CD4-positive, alpha-beta T cell (primary cell): ENCODE measurements around the gene STX8. TPM values are rescaled to one million over a fixed set of nuclear protein-coding genes. Genes with fewer than 3 reads are reported as not detected.

Experiments
- ATAC-seq: fragments of 200-7000 bp; cut with Tn5 transposase; one replicate; pipeline ENCODE4 v1.10.0; 2022; ENCODE audit warnings: mild to moderate bottlenecking; ENCODE audit not compliant: poor library complexity
- CTCF ChIA-PET: fragments of 350-600 bp; sonication (Branson Sonifier 250); formaldehyde crosslinking; loops from one replicate; lab custom pipeline; 2021; ENCODE audit warnings: antibody characterized with exemption, inconsistent platforms; lab: Charles Lee
- POLR2A ChIA-PET: fragments of 350-600 bp; sonication (Branson Sonifier 250); formaldehyde crosslinking; loops from one replicate; lab custom pipeline; 2021; ENCODE audit warnings: antibody characterized with exemption, inconsistent platforms; lab: Charles Lee
- DNase-seq, 14 experiments: peaks; one replicate each; pipeline ENCODE4 v3.0.0-alpha.2; 2013 to 2020; ENCODE audit warnings: mixed read lengths in 2 of 14
- H3K27ac ChIP-seq, 2 donors: one replicate each; pipeline versions ENCODE4 v1.5.1 to v1.7.0; 2013; ENCODE audit warnings: low read length in 2 of 2, low read depth in 1 of 2, mild to moderate bottlenecking in 1 of 2
- H3K27me3 ChIP-seq, 2 experiments: 1 replicate in 1 of 2; 2 replicates in 1 of 2; pipeline versions ENCODE4 v1.6.1 to v1.7.0; 2013; ENCODE audit warnings: low read length in 2 of 2, control low read depth in 1 of 2, mild to moderate bottlenecking in 1 of 2, moderate library complexity in 1 of 2; ENCODE audit not compliant: insufficient read depth in 2 of 2, control insufficient read depth in 1 of 2
- H3K36me3 ChIP-seq: one replicate; pipeline ENCODE4 v1.6.1; 2013; ENCODE audit warnings: low read length, control low read depth; ENCODE audit not compliant: insufficient read depth
- H3K4me1 ChIP-seq: one replicate; pipeline ENCODE4 v1.6.1; 2013; ENCODE audit warnings: low read length, control low read depth; ENCODE audit not compliant: insufficient read depth
- H3K4me3 ChIP-seq: one replicate; pipeline ENCODE4 v1.5.1; 2013; ENCODE audit warnings: mild to moderate bottlenecking, low read length, moderate library complexity
- H3K9me3 ChIP-seq, 2 experiments: 1 replicate in 1 of 2; 2 replicates in 1 of 2; pipeline versions ENCODE4 v1.6.1 to v1.7.0; 2013; ENCODE audit warnings: low read length in 2 of 2, mild to moderate bottlenecking in 2 of 2, control low read depth in 1 of 2, moderate library complexity in 1 of 2; ENCODE audit not compliant: control insufficient read depth in 1 of 2, insufficient read depth in 1 of 2
- H3K27ac Mint-ChIP-seq: one replicate; pipeline ENCODE4 v1.8.0; 2020; ENCODE audit warnings: mixed read lengths
- H3K27me3 Mint-ChIP-seq: one replicate; pipeline ENCODE4 v1.8.0; 2021; ENCODE audit warnings: mixed read lengths
- H3K36me3 Mint-ChIP-seq: one replicate; pipeline ENCODE4 v1.8.0; 2021; ENCODE audit warnings: low read depth, mixed read lengths
- H3K4me1 Mint-ChIP-seq: one replicate; pipeline ENCODE4 v1.8.0; 2021; ENCODE audit warnings: low read depth, mixed read lengths
- H3K4me3 Mint-ChIP-seq: one replicate; pipeline ENCODE4 v1.8.0; 2020; ENCODE audit warnings: mild to moderate bottlenecking, mixed read lengths
- H3K9me3 Mint-ChIP-seq: one replicate; pipeline ENCODE4 v1.8.0; 2020; ENCODE audit warnings: mixed read lengths
- intact Hi-C, 2 experiments: fragments of 100-400 bp; cut with DNase I in 1 of 2; cut with micrococcal nuclease in 1 of 2; formaldehyde crosslinking; loops; one replicate each; pipeline versions ENCODE4 v1.15.1 to v1.9.0; 2023 to 2025; cut with DNase I, micrococcal nuclease
- total RNA-seq, 174 experiments: library from RNA in 2 of 174; stranded (reverse) in 2 of 174; gene quantifications; one replicate each; pipeline ENCODE4 v1.2.3 and lab custom pipeline; 2021 to 2026
- TF ChIP-seq, protein P1 (sequence below): fragments of 200-600 bp; IDR thresholded peaks from one replicate; pipeline ENCODE4 v1.8.0; 2022; ENCODE audit warnings: antibody characterized with exemption, mild to moderate bottlenecking

The STX8 gene
- total RNA-seq, 2 experiments from 2014 or later, result 52.2 to 63.2 TPM

DNA sequence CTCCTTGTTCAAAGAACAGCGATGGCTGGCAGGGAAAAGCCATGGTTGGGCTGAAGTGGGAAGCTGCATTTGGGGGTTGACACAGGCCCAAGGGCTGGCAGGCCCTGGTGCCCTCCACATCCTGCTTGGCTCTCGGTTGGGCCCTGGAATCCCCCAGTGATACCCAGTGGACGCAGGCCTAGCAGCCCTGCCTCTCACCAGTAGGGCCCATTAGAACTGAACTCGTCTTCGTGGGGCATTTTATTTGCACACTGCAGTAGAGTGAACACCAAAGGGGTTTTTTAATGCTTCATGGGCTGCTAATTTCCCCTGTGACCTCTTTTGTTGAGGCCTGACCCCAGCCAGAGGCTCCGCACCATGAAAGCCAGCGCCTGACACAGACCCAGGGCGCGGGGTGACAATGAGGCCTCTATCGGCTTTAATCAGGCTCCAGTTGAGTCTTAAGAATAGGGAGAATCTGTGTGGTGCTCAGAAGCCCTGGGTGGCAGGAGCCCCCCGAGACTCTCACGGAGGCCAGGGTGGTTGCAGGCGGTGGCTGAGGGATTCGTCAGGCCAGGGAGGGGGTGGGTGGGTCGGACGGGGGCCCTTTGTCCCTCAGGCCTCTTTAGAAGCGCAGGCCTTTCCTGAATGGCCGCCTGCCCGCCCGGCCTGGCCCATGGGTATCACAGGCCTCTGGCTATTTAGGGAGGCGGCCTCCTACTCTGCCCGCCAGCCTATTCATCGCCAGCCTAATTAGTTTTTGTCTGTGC, 355.0 kb downstream of the STX8 start:
- no peak overlapping the region for H3K27ac ChIP-seq
- Mint-ChIP-seq H3K4me3 (no peak overlapping the region), H3K27ac (no peak overlapping the region), H3K9me3 (peaks cover 14% of the 10 kb centered on the region), H3K36me3 (no peaks in the 10 kb centered on the region), H3K27me3 (no peaks in the 10 kb centered on the region), H3K4me1 (no peaks in the 10 kb centered on the region)
- no peaks in the 10 kb centered on the region for H3K4me1 ChIP-seq
- no peaks in the 10 kb centered on the region for H3K36me3 ChIP-seq
- H3K27me3 ChIP-seq, result peaks cover 0 to 2% of the 10 kb centered on the region in 2 experiments
- CTCF ChIA-PET, result no interaction called here
- intact Hi-C loops, result no loop called here
- POLR2A ChIA-PET, result no interaction called here
- DNase-seq, result no peak
- TF ChIP-seq, protein P1, sequence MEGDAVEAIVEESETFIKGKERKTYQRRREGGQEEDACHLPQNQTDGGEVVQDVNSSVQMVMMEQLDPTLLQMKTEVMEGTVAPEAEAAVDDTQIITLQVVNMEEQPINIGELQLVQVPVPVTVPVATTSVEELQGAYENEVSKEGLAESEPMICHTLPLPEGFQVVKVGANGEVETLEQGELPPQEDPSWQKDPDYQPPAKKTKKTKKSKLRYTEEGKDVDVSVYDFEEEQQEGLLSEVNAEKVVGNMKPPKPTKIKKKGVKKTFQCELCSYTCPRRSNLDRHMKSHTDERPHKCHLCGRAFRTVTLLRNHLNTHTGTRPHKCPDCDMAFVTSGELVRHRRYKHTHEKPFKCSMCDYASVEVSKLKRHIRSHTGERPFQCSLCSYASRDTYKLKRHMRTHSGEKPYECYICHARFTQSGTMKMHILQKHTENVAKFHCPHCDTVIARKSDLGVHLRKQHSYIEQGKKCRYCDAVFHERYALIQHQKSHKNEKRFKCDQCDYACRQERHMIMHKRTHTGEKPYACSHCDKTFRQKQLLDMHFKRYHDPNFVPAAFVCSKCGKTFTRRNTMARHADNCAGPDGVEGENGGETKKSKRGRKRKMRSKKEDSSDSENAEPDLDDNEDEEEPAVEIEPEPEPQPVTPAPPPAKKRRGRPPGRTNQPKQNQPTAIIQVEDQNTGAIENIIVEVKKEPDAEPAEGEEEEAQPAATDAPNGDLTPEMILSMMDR, result no peak
- no peak overlapping the region for H3K4me3 ChIP-seq
- peaks cover 1 to 14% of the 10 kb centered on the region in 2 experiments for H3K9me3 ChIP-seq
- ATAC-seq, result no peak

DNA sequence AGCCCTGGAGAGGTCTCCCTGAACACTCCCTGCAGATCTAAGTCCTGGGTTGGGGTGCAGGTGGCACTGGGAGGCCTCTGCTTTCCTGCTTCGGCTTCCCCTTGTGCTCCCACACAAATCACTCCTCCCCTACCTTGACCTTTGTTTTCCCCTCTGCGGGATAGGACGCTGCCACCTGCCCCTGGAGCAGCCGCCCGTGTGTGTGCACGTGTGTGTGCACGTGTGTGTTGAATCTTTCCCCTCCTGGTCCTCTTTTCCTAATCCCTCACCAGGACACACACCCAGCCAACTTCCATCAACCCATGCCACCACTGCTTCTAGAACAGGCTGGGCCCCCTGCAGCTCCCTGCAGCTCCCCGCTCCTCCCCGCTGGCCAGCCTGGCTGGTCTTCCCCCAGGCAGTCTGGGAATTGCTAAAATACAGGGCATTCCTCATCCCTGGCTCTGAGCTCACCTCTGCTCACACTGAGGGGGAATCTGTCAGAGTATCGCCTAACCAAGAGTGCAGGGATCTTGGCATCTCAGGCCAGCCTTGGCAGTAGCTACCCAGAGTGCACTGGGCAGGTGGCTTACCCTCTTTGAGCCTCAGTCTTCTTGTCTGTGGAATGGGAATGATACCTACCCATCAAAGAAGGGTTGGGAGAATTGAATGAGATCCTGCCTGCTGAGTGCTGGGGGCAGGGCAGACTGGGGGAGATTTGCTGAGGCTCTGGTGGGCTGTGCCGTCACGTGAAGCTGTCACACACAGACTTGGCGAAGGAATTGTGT, 355.8 kb downstream of the STX8 start:
- no peaks in the 10 kb centered on the region for H3K36me3 Mint-ChIP-seq
- Histone ChIP-seq H3K27ac (no peak overlapping the region), H3K9me3 (peaks cover 9 to 14% of the 10 kb centered on the region in 2 experiments), H3K27me3 (peaks cover 0 to 2% of the 10 kb centered on the region in 2 experiments), H3K4me1 (no peaks in the 10 kb centered on the region), H3K4me3 (no peak overlapping the region), H3K36me3 (no peaks in the 10 kb centered on the region)
- peaks cover 17% of the 10 kb centered on the region for H3K9me3 Mint-ChIP-seq
- no peak for DNase-seq
- CTCF ChIA-PET, result no interaction called here
- intact Hi-C loops, result no loop called here
- H3K27ac Mint-ChIP-seq, result no peak overlapping the region
- TF ChIP-seq, protein P1, result no peak
- no peak for ATAC-seq
- POLR2A ChIA-PET, result no interaction called here
- H3K27me3 Mint-ChIP-seq, result no peaks in the 10 kb centered on the region
- no peak overlapping the region for H3K4me3 Mint-ChIP-seq
- no peaks in the 10 kb centered on the region for H3K4me1 Mint-ChIP-seq

DNA sequence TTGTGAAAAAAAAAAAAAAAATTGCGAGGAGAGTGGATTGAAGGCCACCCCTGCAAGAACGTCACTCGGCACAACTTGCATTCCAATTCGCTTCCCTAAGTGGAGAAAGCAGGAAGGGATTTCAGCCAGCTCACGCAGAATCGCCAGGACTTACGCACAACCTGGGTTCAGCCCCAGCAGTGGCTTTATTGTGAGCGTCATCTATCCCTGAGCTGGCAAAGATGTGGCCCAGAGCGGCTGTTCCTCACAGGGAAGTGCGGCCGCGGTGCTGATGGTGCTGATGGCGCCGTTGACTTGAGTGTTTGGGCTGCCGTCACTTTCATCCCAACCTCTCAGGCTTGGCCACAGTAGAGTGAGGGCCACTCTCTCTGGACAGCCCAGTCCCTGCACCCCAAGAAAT, 356.7 kb downstream of the STX8 start:
- Histone ChIP-seq H3K4me3 (no peak overlapping the region), H3K4me1 (no peaks in the 10 kb centered on the region), H3K27me3 (peaks cover 0 to 2% of the 10 kb centered on the region in 2 experiments), H3K36me3 (no peaks in the 10 kb centered on the region), H3K27ac (no peak overlapping the region), H3K9me3 (peaks cover 9 to 18% of the 10 kb centered on the region in 2 experiments)
- TF ChIP-seq, protein P1, result no peak
- ChIA-PET CTCF (no interaction called here), POLR2A (no interaction called here)
- Mint-ChIP-seq H3K27ac (no peak overlapping the region), H3K4me1 (no peaks in the 10 kb centered on the region), H3K4me3 (no peak overlapping the region), H3K36me3 (no peaks in the 10 kb centered on the region), H3K9me3 (peaks cover 17% of the 10 kb centered on the region), H3K27me3 (no peaks in the 10 kb centered on the region)
- DNase-seq, result no peak
- ATAC-seq, result no peak
- intact Hi-C loops, result no loop called here
